Psoas muscle (tissue), 8 donors: ENCODE measurements around the gene ACY1. TPM values are rescaled to one million over a fixed set of nuclear protein-coding genes. Genes with fewer than 3 reads are reported as not detected.

Experiments used
- ATAC-seq, 4 donors: fragments of 200-7000 bp; cut with Tn5 transposase; one replicate each; pipeline ENCODE4 v1.9.1; 2020; ENCODE audit warnings: moderate library complexity in 3 of 4, mild to moderate bottlenecking in 2 of 4
- DNase-seq, 2 donors: peaks; one replicate each; pipeline ENCODE4 v3.0.0-alpha.2; 2020
- H3K27ac ChIP-seq: fragments of 200-600 bp; one replicate; pipeline ENCODE4 v1.8.0; 2022
- H3K27me3 ChIP-seq, 3 donors: fragments of 200-600 bp in 1 of 3; one replicate each; pipeline versions ENCODE4 v1.6.1 to v1.8.0; 2013 to 2022; ENCODE audit warnings: low read length in 2 of 3, mild to moderate bottlenecking in 2 of 3, moderate library complexity in 1 of 3; ENCODE audit not compliant: insufficient read depth in 3 of 3
- H3K36me3 ChIP-seq, 2 donors: fragments of 200-600 bp in 1 of 2; one replicate each; pipeline versions ENCODE4 v1.6.1 to v1.8.0; 2013 to 2022; ENCODE audit warnings: low read depth in 1 of 2, mild to moderate bottlenecking in 1 of 2, moderate library complexity in 1 of 2; ENCODE audit not compliant: insufficient read depth in 1 of 2
- H3K4me1 ChIP-seq: fragments of 200-600 bp; one replicate; pipeline ENCODE4 v1.8.0; 2022
- H3K4me3 ChIP-seq: fragments of 200-600 bp; one replicate; pipeline ENCODE4 v1.8.0; 2022; ENCODE audit warnings: mild to moderate bottlenecking
- H3K9me3 ChIP-seq: fragments of 200-600 bp; one replicate; pipeline ENCODE4 v1.8.0; 2022
- WGBS, 3 donors: extraction: QIAGEN DNeasy Blood & Tissue Kit; methylation state at CpG; one replicate each; pipeline versions ENCODE4 v1.1.6 to v1.1.7; 2013; 5-methylcytosine and 5-hydroxymethylcytosine counted together
- intact Hi-C, 2 donors: fragments of 100-400 bp; cut with DNase I; formaldehyde crosslinking; loops; one replicate each; pipeline versions ENCODE4 v1.11.0 to v1.14.2; 2022
- long read RNA-seq, 2 donors: library from polyadenylated mRNA; unstranded; transcript quantifications; one replicate each; pipeline ENCODE4 v2.0.0, GENCODE V29; 2021
- polyA plus RNA-seq, 3 donors: library from polyadenylated mRNA; stranded (reverse); fragments of 200-250 nt; gene quantifications; one replicate each; pipeline ENCODE4 v1.2.3, GENCODE V29; 2013
- total RNA-seq, 4 donors: library from RNA; stranded (reverse); fragmentation: NEBNext Ultra II Directional in 2 of 4; extraction: Animal tissue kit (Norgen Biotek cat#: 25700) in 2 of 4; gene quantifications; one replicate each; pipeline versions ENCODE4 v1.2.1 to v1.2.4, GENCODE V29; 2021 to 2023
- TF ChIP-seq, protein P1 (sequence below): fragments of 200-600 bp; IDR thresholded peaks from one replicate; pipeline ENCODE4 v1.8.0; 2022; ENCODE audit warnings: antibody characterized with exemption
- donor health status: healthy with polysubstance abuse.
- donor health status: DM: no; HTN: no; CAD: no; lungs with moderate emphysema.
- donor health status: Bipolar disorder and iron deficiency.
- donor health status: healthy.
- donor health status: DM: yes; HTN: yes; CAD: no.
- donor health status: DM: no; HTN: no; CAD: no.
- donor health status: DM: no; HTN: no; CAD: no.
- donor health status: DM: yes; HTN: yes; CAD: no.

The ACY1 gene
- total RNA-seq (10 to 100 TPM; 29.4 to 56.5 (median 38.5) TPM), polyA plus RNA-seq (10 to 100 TPM; 19.9 to 59.3 (median 25.8) TPM)
- long read RNA-seq, donor 1, transcript ACY1-215 (15 exons, 1,684 nt), result major isoform, 55 of 67 reads
- long read RNA-seq, donor 1, partial matches to known transcripts, result 1 of 67 reads
- long read RNA-seq, donor 1, other reads (novel, unspliced or antisense), result 7 of 67 reads
- long read RNA-seq, donor 2, transcript ACY1-215 (15 exons, 1,684 nt), result major isoform, 42 of 53 reads
- long read RNA-seq, donor 2, partial matches to known transcripts, result 3 of 53 reads
- long read RNA-seq, donor 2, other reads (novel, unspliced or antisense), result 6 of 53 reads

DNA sequence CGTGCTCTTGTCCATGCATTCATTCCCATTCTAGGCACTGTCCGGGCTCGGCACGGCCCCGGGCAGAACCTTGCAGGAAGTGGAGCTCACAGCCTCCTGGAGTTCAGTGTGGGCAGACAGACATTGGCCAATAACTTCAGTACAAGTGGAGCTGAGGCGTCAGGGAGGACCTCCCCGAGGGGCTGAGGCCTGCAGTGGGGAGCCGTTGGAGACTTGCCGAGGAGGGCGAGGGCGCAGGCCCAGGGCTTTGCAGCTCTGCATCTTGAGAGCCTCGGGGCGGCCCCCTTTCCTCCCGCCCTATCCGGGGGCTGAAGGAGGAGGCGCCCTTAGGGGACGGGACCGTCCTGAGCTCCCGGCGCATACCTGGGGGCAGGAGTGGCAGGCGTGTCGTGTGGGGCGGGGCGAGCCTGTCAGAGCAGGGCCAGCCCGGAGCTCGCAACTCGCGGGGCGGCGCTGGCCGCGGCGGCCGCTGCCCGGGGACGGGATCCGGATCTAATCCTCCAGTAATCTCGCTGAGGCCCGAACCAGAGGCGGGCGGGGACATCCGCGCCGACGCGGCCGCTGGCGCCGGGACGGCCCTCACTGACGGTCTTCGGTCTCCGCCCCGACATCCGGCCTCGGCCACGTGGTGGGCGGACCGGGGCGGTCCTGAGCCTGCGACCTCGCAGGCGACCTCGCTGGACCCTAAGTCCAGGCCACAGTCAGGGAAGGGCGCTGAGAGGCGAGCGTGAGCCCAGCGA is at the start of gene ACY1:
Gene ACY1, plus strand, starts transcription at position 698 of the 740 bp plus-strand sequence. CDS start 530 bp downstream, outside the sequence.
- ATAC-seq (peak; percentile 89 to 94 (median 92)), DNase-seq (peak; percentile 92 to 95)
- peaks cover 20% of the 10 kb centered on the region for H3K4me1 ChIP-seq
- TF ChIP-seq, protein P1, sequence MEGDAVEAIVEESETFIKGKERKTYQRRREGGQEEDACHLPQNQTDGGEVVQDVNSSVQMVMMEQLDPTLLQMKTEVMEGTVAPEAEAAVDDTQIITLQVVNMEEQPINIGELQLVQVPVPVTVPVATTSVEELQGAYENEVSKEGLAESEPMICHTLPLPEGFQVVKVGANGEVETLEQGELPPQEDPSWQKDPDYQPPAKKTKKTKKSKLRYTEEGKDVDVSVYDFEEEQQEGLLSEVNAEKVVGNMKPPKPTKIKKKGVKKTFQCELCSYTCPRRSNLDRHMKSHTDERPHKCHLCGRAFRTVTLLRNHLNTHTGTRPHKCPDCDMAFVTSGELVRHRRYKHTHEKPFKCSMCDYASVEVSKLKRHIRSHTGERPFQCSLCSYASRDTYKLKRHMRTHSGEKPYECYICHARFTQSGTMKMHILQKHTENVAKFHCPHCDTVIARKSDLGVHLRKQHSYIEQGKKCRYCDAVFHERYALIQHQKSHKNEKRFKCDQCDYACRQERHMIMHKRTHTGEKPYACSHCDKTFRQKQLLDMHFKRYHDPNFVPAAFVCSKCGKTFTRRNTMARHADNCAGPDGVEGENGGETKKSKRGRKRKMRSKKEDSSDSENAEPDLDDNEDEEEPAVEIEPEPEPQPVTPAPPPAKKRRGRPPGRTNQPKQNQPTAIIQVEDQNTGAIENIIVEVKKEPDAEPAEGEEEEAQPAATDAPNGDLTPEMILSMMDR, result no peak
- no peaks in the 10 kb centered on the region for H3K27me3 ChIP-seq
- peak within 1 kb of the TSS; percentile 96 for H3K27ac ChIP-seq
- peaks cover 0 to 2% of the 10 kb centered on the region in 2 donors for H3K36me3 ChIP-seq
- no peaks in the 10 kb centered on the region for H3K9me3 ChIP-seq
- peak within 1 kb of the TSS; percentile 84 for H3K4me3 ChIP-seq
- intact Hi-C loops, result loop anchor here in 1 of 2 donors (5.0 kb wide), 1 partner anchor 481 kb away; the partner anchor contains the start of gene DCAF1
- 1% methylated on average over 55 to 68 of the region's 68 CpGs for WGBS, 3 donors

DNA sequence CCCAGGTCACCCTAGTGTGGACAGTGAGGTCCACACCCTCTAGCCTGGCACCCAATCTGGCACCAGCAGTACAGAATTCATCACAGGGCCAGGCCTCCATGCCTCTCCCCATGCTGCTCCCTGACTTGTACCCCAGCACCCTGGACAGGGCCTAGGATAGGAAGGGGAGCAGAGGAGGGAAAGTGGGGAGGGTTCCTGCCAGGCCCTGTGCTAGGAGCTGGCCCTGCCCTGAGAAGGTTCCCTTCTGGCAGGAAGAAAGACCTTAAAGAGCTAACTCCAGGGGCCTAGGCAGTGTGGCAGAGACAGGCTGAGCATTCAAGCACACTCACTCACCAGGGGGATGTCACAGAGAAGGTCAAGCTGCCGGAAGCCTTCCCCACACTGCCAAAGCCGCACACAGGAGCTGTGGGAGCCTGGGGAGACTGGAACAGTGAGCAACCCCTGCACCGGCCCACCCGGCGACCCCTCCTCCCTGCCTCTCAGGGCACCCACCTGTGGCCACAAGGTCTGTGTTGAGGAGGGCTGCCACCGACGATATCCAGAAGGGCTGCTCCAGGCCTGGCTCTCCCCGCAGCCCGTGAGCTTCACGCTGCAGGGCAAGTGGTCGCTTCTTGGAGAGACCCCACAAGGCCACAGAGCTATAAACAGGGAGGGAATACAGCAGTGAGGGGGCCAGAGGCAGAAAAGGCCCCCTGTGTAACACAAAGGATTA is 49.0 kb upstream of the ACY1 start:
- WGBS, 3 donors, result 93 to 96% (median 94%) methylated on average over 11 of the region's 11 CpGs
- H3K27ac ChIP-seq, result no peak overlapping the region

DNA sequence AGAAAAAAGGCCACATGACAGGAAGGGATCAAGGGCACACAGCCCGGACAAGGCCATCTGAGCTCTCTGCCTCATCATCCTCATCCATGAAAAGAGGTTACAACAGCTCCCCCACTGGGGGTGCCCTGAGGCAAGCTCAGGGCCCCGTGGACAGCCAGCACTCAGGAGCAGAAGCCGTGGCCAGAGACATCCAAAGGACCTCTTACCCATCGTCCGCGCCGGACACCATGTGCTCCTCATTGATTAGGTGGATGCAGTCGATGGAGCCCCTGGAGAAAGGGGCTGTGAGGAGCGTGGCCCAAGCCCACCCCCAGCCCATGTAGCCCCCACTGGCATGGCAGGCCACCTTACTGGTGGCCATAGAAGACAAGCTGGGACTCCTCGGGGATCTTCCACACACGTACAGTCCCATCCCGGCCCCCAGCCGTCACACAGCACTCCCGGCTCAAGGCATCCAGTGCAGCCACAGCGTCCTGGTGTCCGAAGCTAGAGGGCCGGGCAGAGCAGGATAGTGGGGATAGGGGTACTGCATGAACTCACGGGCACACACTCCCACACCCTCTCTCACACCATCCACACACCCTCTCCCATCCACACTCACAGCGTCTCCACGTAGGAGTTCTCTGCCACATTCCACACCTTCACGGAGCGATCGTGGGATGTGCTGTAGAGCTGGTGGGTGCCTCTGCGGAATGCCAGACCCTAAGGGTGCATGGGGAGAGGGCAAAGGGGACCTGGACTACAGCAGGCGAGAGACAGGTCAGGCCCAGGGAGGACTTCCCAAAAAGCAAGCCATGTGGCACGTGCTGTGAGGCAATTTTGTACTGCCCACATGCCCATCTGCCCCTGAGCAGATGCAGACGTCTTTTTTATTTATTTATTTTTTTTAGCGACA is 48.1 kb upstream of the ACY1 start:
- no peak for DNase-seq
- Histone ChIP-seq H3K36me3 (peaks cover 9 to 87% of the 10 kb centered on the region in 2 donors), H3K27ac (no peak overlapping the region), H3K4me3 (no peak overlapping the region), H3K27me3 (no peaks in the 10 kb centered on the region), H3K9me3 (no peaks in the 10 kb centered on the region), H3K4me1 (peaks cover 7% of the 10 kb centered on the region)
- TF ChIP-seq, protein P1, result no peak
- 90 to 93% (median 92%) methylated on average over 28 of the region's 28 CpGs for WGBS, 3 donors
- intact Hi-C loops, result no loop called here
- no peak for ATAC-seq

More for the DNA sequence above, 49.0 kb upstream of the ACY1 start:
- Histone ChIP-seq H3K27me3 (no peaks in the 10 kb centered on the region), H3K4me3 (no peak overlapping the region), H3K9me3 (no peaks in the 10 kb centered on the region), H3K4me1 (no peaks in the 10 kb centered on the region), H3K36me3 (peaks cover 9 to 77% of the 10 kb centered on the region in 2 donors)
- no peak for DNase-seq
- ATAC-seq, result no peak
- TF ChIP-seq, protein P1, result no peak
- intact Hi-C loops, result no loop called here
